ENCODE data around the gene PDE6A. TPM values are rescaled to one million over a fixed set of nuclear protein-coding genes. Genes with fewer than 3 reads are reported as not detected.

Gene PDE6A
- total RNA-seq, 2 experiments from 2014 or later: not detected

DNA sequence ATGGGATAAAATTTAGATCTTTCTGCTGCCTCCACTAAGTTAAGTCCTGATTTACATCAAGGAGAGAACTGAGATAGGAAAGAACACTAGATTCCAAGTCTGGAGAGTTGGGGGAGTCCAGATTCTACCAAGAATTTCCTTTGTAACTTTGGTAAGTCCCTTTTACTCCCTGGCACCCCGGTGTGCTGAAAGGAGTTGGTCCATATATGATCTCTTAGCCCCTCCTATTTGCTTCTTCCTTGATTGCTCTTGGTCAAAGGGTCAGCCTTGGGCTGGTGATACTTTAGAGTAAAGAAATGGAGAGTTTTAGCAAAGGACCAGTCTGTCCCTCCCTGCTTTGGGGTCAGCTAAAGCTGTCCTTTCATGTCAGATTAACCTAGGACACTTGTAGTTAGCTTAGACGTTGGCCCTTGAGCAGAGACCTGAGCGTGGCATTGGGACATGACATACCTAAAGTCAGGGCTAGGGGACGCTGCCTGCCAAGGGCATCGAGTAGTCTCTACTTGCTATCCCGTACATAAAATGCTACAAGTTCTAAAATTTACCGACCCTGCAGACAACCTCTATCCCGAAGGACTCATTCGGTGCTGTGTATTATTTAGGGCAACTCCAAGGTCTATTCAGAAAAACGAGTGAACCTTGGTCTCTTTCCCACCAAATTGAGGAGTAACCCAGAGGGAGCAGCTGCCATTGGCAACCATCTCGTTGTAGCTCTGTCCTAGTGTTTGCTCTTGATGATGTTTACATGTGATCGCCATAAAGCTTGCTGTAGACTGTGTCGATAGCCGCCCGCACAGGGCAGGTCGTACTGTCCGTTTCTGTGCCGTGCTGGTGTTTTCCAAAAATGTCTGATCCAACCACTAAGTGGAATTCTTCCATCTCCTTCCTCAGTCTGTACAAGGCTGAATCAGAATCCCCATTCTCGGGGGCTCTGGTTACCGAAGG, 94.4 kb downstream of the PDE6A start:
- BruUV-seq (replicated peaks): no TSS peak

DNA sequence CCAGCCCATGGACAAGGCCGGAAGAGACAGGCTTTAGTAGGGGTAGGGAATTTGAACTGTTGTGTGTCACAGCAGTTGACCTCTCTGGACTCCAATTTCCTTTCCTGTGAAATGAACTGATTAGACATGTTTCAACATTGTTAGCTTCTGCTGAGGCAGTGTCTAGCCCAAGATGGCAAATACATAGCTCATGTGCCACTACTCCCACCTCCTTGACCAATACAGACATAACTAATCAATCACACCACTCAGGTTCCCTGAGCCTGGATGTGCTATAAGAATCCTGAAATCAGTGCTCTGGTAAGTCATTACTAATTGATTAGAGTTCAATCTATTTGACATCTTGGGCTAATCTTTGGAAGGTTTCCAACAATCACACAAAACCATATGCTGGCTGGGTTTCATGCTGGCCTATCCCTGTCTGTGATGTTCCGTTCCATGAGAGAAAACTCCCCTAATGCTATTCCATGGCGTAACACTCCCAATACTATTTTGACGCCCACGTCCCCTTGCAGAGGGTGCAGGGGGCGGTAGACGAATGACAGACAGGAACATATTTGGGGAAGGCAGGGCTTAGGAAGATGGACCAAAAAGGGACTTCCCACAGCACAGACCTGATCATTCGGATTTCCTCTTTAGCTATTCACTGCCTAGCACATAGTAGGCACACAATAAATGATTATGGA, 95.2 kb downstream of the PDE6A start:
- Histone ChIP-seq H4K20me1 (ENCODE audit: insufficient read depth, low read length) (no peaks in the 10 kb centered on the region), H3K79me2 (ENCODE audit: insufficient read depth, low read depth, low read length) (no peaks in the 10 kb centered on the region), H3K27ac (ENCODE audit: low read depth, low read length, poor library complexity, severe bottlenecking) (no peak overlapping the region), H3K9me3 (ENCODE audit: low read length) (no peaks in the 10 kb centered on the region), H3K4me1 (ENCODE audit: insufficient read depth, low read length, poor library complexity, severe bottlenecking) (no peaks in the 10 kb centered on the region), H3K4me2 (ENCODE audit: low read length) (no peak overlapping the region), H3K36me3 (ENCODE audit: insufficient read depth, low read length) (peaks cover 52% of the 10 kb centered on the region), H2AFZ (ENCODE audit: low read length) (no peak overlapping the region), H3K4me3 (ENCODE audit: low read depth, low read length, poor library complexity, severe bottlenecking) (no peak overlapping the region), H3K9me2 (ENCODE audit: insufficient read depth, low read length) (no peaks in the 10 kb centered on the region)
- no peak for DNase-seq (ENCODE audit: low spot score)
- intact Hi-C loops (cut with micrococcal nuclease; ENCODE audit: unreplicated experiment): no loop called here
- TF ChIP-seq, protein P1, sequence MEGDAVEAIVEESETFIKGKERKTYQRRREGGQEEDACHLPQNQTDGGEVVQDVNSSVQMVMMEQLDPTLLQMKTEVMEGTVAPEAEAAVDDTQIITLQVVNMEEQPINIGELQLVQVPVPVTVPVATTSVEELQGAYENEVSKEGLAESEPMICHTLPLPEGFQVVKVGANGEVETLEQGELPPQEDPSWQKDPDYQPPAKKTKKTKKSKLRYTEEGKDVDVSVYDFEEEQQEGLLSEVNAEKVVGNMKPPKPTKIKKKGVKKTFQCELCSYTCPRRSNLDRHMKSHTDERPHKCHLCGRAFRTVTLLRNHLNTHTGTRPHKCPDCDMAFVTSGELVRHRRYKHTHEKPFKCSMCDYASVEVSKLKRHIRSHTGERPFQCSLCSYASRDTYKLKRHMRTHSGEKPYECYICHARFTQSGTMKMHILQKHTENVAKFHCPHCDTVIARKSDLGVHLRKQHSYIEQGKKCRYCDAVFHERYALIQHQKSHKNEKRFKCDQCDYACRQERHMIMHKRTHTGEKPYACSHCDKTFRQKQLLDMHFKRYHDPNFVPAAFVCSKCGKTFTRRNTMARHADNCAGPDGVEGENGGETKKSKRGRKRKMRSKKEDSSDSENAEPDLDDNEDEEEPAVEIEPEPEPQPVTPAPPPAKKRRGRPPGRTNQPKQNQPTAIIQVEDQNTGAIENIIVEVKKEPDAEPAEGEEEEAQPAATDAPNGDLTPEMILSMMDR (conservative IDR thresholded peaks at IDR 0.05; ENCODE audit: low read length): no peak
- TF ChIP-seq EZH2phosphoT487 (IDR thresholded peaks at IDR 0.05; ENCODE audit: borderline replicate concordance, low read depth, low read length): no peak
- POLR2A ChIA-PET: interaction anchor here (1.0 kb wide), 1 partner anchor 213 kb away, joined by 3 read pairs; no protein-coding TSS in a partner anchor
- CTCF ChIA-PET (ENCODE audit: unreplicated experiment): interaction anchor here (0.9 kb wide), 1 partner anchor 111 kb away, joined by 3 read pairs; the partner anchor contains the start of gene SLC26A2
- BruUV-seq (replicated peaks): no TSS peak

More for the DNA sequence above, 94.4 kb downstream of the PDE6A start:
- Histone ChIP-seq H3K4me1 (ENCODE audit: insufficient read depth, low read length, poor library complexity, severe bottlenecking) (no peaks in the 10 kb centered on the region), H3K36me3 (ENCODE audit: insufficient read depth, low read length) (peaks cover 44% of the 10 kb centered on the region), H3K4me3 (ENCODE audit: low read depth, low read length, poor library complexity, severe bottlenecking) (no peak overlapping the region), H3K27ac (ENCODE audit: low read depth, low read length, poor library complexity, severe bottlenecking) (no peak overlapping the region), H3K9me2 (ENCODE audit: insufficient read depth, low read length) (no peaks in the 10 kb centered on the region), H4K20me1 (ENCODE audit: insufficient read depth, low read length) (no peaks in the 10 kb centered on the region), H2AFZ (ENCODE audit: low read length) (no peak overlapping the region), H3K4me2 (ENCODE audit: low read length) (no peak overlapping the region), H3K79me2 (ENCODE audit: insufficient read depth, low read depth, low read length) (no peaks in the 10 kb centered on the region), H3K9me3 (ENCODE audit: low read length) (no peaks in the 10 kb centered on the region)
- intact Hi-C loops (cut with micrococcal nuclease; ENCODE audit: unreplicated experiment): loop anchor here (5.0 kb wide), 1 partner anchor 142 kb away; no protein-coding TSS in a partner anchor
- ChIA-PET CTCF (ENCODE audit: unreplicated experiment) (interaction anchor here (0.9 kb wide), 1 partner anchor 110 kb away, joined by 3 read pairs; the partner anchor contains the start of gene SLC26A2), POLR2A (interaction anchor here (1.0 to 2.0 kb wide), 2 partner anchors 14 to 214 kb away, joined by 3 to 4 read pairs; no protein-coding TSS in a partner anchor)
- TF ChIP-seq, protein P1 (conservative IDR thresholded peaks at IDR 0.05; ENCODE audit: low read length): no peak
- TF ChIP-seq EZH2phosphoT487 (IDR thresholded peaks at IDR 0.05; ENCODE audit: borderline replicate concordance, low read depth, low read length): no peak
- DNase-seq (ENCODE audit: low spot score): no peak

Data from OCI-LY7 (cell line).